NT2/D1 (cell line): ENCODE data around the gene PPP1R17.

Experiments
- YY1 ChIP-seq: IDR thresholded peaks from 2 replicates; pipeline ENCODE4 v1.6.1; 2011; ENCODE audit not compliant: insufficient read length, insufficient read depth
- ZNF274 ChIP-seq: IDR thresholded peaks from 2 replicates; pipeline ENCODE4 v1.6.1; 2011; ENCODE audit warnings: mild to moderate bottlenecking, low read depth, low read length

- TF ChIP-seq ZNF274 (no peak), YY1 (no peak)
Measured at GRCh38 chr7:31707089-31707488, 20.1 kb downstream of the PPP1R17 start.
